GM19438 (cell line): Measurements from ENCODE around the gene CHPF.
A peak's percentile ranks its signal among the peaks of the same experiment; 100 is the strongest.

Experiments used
- ATAC-seq: cut with Tn5 transposase; IDR thresholded peaks from one replicate; pipeline ENCODE4 v1.9.1; 2021; ENCODE audit warnings: low read depth; ENCODE audit not compliant: unreplicated experiment

The CHPF gene, protein sequence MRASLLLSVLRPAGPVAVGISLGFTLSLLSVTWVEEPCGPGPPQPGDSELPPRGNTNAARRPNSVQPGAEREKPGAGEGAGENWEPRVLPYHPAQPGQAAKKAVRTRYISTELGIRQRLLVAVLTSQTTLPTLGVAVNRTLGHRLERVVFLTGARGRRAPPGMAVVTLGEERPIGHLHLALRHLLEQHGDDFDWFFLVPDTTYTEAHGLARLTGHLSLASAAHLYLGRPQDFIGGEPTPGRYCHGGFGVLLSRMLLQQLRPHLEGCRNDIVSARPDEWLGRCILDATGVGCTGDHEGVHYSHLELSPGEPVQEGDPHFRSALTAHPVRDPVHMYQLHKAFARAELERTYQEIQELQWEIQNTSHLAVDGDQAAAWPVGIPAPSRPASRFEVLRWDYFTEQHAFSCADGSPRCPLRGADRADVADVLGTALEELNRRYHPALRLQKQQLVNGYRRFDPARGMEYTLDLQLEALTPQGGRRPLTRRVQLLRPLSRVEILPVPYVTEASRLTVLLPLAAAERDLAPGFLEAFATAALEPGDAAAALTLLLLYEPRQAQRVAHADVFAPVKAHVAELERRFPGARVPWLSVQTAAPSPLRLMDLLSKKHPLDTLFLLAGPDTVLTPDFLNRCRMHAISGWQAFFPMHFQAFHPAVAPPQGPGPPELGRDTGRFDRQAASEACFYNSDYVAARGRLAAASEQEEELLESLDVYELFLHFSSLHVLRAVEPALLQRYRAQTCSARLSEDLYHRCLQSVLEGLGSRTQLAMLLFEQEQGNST

DNA sequence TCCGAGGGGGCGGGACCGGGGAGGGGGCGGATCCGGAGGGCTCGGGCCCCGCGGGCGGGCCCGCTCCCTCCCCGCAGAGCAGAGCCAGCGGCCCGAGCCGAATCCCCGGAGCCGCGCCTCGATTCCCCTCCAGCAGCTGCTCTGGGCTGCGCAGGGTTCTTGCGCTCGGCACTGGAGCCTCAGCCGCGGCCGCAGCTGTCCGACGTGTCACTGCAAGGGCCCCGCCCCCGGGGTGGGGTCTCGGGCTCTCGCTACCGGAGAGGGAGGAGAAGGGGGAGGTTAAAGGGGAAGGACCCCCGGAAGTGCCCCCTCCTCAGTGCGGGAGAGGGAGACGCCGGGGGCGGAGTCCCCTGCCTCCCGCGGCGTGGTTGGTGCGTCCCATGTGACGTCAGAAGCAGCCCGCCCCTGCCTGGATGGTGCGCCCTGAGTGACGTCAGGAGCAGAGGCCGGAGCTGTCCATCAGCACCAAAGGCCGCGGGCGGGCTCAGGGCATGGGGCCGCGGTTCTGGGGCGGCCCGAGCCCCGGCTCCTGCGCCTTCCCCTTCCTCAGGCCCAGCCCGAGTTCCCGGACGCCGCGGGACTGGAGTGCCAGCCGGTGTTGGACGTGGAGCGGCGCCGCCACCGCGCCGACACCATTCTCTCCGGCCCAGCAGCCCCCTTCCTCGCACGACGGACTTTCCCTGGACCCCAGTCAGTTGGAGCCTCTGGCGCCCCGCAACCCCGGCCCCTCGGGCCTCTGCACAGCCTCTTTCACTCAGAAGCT is at the start of gene CHPF, which contains the start of gene TMEM198:
CHPF (minus strand) TSS at position 214 of the 763 bp plus-strand sequence. CDS start 271 bp downstream, outside the sequence.
TMEM198 (plus strand) TSS at position 433 of the 763 bp plus-strand sequence. CDS start 700 bp downstream, outside the sequence.
- peak; percentile 66 for ATAC-seq

DNA sequence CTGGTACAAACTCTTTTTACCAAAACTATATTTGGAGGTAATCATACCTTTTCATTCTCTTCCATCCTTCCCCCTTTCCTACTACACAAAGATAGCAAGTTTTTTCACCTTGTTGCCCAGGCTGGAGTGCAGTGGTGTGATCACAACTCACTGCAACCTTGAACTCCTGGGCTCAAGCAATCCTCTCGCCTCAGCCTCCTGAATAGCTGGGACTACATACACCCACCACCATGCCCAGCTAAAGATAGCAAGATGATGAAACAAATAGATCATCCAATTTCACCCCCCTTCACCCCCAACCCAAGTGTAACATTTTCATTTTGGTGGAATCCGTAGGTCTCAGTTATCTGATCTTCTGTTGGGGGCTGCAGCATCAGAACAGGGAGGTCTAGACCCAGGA is 49.5 kb upstream of the CHPF start:
- no peak for ATAC-seq

GRCh38 chr2:219592736-219593135 is 49.1 kb upstream of the CHPF start:
- no peak for ATAC-seq

- ATAC-seq = no peak
Measured at GRCh38 chr2:219591091-219591490, 47.5 kb upstream of the CHPF start.

DNA sequence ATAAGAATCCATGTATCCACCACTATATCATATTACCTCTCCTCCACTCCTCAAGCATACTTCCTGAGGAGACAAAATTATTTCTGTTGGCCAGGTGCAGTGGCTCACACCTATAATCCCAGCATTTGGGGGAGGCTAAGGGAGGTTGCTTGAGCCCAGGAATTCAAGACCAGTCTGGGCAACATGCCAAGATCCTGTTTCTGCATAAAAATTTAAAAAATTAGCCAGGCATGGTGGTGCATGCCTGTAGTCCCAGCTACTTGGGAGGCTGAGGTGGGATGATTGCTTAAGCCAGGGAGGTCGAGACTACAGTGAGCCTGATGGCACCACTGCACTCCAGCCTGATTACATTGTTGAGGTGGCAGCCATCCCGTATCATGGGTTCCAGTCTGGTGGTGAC is 37.7 kb upstream of the CHPF start:
- ATAC-seq = no peak

- ATAC-seq = no peak
Measured at GRCh38 chr2:219578811-219579613, 35.4 kb upstream of the CHPF start.

- ATAC-seq = no peak
Measured at GRCh38 chr2:219576505-219577388, 33.1 kb upstream of the CHPF start.

DNA sequence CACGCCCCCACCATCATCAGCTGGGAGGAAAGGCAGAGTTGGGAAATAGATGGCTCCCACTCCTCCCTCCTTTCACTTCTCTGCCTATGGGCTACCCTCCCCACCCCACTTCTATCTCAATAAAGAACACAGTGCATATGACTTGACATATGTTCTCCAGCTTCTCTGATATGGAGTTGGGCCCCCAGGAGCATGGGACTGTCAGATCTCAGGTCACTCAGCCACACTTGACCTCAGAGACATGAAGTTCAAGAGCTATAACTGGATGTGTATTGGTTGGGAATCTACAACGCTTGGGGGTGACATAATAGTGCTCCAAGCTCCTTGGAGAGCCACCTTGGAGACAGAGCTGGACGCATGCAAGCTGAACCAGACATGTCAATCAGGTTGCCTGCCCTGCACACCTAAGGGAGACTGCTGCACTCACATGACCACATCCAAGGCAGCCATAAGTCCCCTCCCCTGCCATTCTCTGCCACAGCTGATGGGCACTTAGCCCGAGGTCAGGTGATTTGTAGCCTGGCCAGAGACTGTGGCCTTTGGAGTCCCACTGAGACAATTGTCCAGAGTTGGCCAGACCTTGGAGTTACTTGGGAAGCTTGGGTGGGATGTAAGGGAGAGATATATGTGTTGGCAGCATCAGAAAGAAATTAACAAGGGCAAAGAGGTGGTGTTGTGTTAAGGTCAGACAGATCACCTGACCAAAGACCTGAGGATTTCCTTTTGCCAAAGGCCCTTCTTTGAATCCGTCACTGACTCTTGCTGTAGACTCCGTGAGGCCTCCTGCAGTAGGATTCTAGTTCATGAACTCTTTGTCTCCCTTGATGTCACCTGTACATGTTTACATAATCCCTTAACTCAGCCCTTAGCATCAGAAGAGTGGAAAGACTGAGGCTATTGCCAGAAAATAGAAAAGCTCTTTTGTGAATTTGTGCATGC is 32.2 kb upstream of the CHPF start:
- ATAC-seq = no peak

GRCh38 chr2:219574484-219575311 is 31.1 kb upstream of the CHPF start:
- no peak for ATAC-seq

DNA sequence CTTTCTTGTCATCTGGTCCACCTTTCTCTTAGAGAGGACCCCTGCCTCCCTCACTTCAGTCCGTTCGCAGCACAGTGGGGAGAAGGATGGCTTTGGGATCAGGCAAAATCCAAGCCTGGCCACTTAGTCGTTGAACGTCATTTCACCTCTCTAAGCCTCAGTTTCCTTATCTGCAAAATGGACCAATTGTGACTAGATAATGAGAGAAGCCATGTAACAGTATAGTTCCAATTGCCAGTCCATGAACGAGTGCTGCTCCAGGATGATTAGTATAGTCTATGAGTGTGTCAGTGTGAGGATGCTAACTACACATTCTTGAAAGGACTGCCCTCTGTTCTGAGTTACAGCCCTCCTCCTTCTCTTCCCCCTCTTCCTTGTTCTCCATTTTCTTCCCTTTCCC is 29.6 kb upstream of the CHPF start:
- no peak for ATAC-seq

GRCh38 chr2:219572237-219573001 is 28.8 kb upstream of the CHPF start, which contains the start of gene INHA:
INHA (plus strand) TSS chr2:219572310; CDS start chr2:219572375, 65 bp downstream.
- no peak for ATAC-seq

- no peak for ATAC-seq
Measured at GRCh38 chr2:219571311-219572236, 28.0 kb upstream of the CHPF start, which contains the start of gene OBSL1. OBSL1 (minus strand) TSS chr2:219571539; CDS start chr2:219571232, 307 bp downstream.

DNA sequence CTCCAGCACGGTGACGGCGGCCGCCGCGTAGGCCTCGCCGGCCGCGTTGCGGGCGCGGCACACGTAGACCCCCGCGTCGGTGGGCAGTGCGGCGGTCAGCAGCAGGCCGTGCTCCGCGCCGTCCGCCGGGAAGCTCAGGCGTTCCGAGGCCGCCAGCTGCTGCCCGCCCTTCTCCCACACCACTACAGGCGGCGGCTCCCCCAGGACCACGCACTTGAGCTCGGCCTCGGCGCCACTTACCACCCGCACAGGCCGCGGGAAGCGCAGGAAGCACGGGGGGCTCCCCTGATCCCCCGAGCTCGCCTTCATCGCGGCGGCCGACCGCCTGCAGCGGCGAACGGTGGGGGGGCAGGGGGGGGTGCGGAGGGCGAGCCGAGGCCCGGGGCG is 27.3 kb upstream of the CHPF start:
- no peak for ATAC-seq

- no peak for ATAC-seq
Measured at GRCh38 chr2:219570194-219570923, 26.8 kb upstream of the CHPF start.

GRCh38 chr2:219569635-219570034 is 26.0 kb upstream of the CHPF start:
- no peak for ATAC-seq
